ENCODE results near the gene RAPGEF2.

RAPGEF2 gene

GRCh38 chr4:159280442-159281172 lies 177.7 kb downstream of the RAPGEF2 start:
- Mint-ChIP-seq H3K9me3 (peaks cover 2% of the 10 kb centered on the region), H3K4me3 (no peak overlapping the region), H3K4me1 (peaks cover 20% of the 10 kb centered on the region), H3K27me3 (ENCODE audit: low read depth) (peaks cover 3% of the 10 kb centered on the region), H3K36me3 (ENCODE audit: low read depth) (peaks cover 14% of the 10 kb centered on the region), H3K27ac (peak overlapping the region; percentile 14 to 87 (median 23))
- TF ChIP-seq CTCF (IDR thresholded peaks at IDR 0.05; ENCODE audit: unreplicated experiment in 3 of 3) = no peak

GRCh38 chr4:159281771-159282170 lies 178.9 kb downstream of the RAPGEF2 start:
- TF ChIP-seq CTCF (IDR thresholded peaks at IDR 0.05; ENCODE audit: unreplicated experiment in 3 of 3) = no peak
- Mint-ChIP-seq H3K4me1 (peaks cover 20% of the 10 kb centered on the region), H3K27ac (peak overlapping the region; percentile 29 to 90 (median 84)), H3K9me3 (peaks cover 2% of the 10 kb centered on the region), H3K36me3 (ENCODE audit: low read depth) (peaks cover 21% of the 10 kb centered on the region), H3K4me3 (no peak overlapping the region), H3K27me3 (ENCODE audit: low read depth) (peaks cover 3% of the 10 kb centered on the region)

- peaks cover 21% of the 10 kb centered on the region for H3K36me3 Mint-ChIP-seq (ENCODE audit: low read depth)
- peaks cover 3% of the 10 kb centered on the region for H3K27me3 Mint-ChIP-seq (ENCODE audit: low read depth)
- no peak for TF ChIP-seq CTCF (IDR thresholded peaks at IDR 0.05; ENCODE audit: unreplicated experiment in 3 of 3)
- H3K27ac Mint-ChIP-seq = peak overlapping the region; percentile 65 to 90 (median 84)
- no peak overlapping the region for H3K4me3 Mint-ChIP-seq
- peaks cover 20% of the 10 kb centered on the region for H3K4me1 Mint-ChIP-seq
- peaks cover 2% of the 10 kb centered on the region for H3K9me3 Mint-ChIP-seq
These were observed 179.4 kb downstream of the RAPGEF2 start for GRCh38 chr4:159282329-159282728.

GRCh38 chr4:159282944-159283343 lies 180.1 kb downstream of the RAPGEF2 start:
- Mint-ChIP-seq H3K27me3 (ENCODE audit: low read depth) (peaks cover 3% of the 10 kb centered on the region), H3K36me3 (ENCODE audit: low read depth) (peaks cover 15% of the 10 kb centered on the region), H3K4me1 (peaks cover 20% of the 10 kb centered on the region), H3K4me3 (peak overlapping the region in 1 of 3 experiments; percentile 46), H3K9me3 (no peaks in the 10 kb centered on the region), H3K27ac (peak overlapping the region; percentile 65 to 90 (median 84))
- TF ChIP-seq CTCF (IDR thresholded peaks at IDR 0.05; ENCODE audit: unreplicated experiment in 3 of 3) = no peak

- H3K36me3 Mint-ChIP-seq (ENCODE audit: low read depth) = peaks cover 14% of the 10 kb centered on the region
- H3K27ac Mint-ChIP-seq = peak overlapping the region; percentile 80 to 94 (median 88)
- no peak overlapping the region for H3K4me3 Mint-ChIP-seq
- H3K9me3 Mint-ChIP-seq = no peaks in the 10 kb centered on the region
- H3K4me1 Mint-ChIP-seq = peaks cover 25% of the 10 kb centered on the region
- H3K27me3 Mint-ChIP-seq (ENCODE audit: low read depth) = peaks cover 3% of the 10 kb centered on the region
- TF ChIP-seq CTCF (IDR thresholded peaks at IDR 0.05; ENCODE audit: unreplicated experiment in 3 of 3) = no peak
These were observed 180.8 kb downstream of the RAPGEF2 start for GRCh38 chr4:159283696-159284095.

GRCh38 chr4:159284113-159284512 lies 181.2 kb downstream of the RAPGEF2 start:
- peak overlapping the region; percentile 80 to 94 (median 88) for H3K27ac Mint-ChIP-seq
- H3K27me3 Mint-ChIP-seq (ENCODE audit: low read depth) = peaks cover 3% of the 10 kb centered on the region
- H3K36me3 Mint-ChIP-seq (ENCODE audit: low read depth) = peaks cover 10% of the 10 kb centered on the region
- no peaks in the 10 kb centered on the region for H3K9me3 Mint-ChIP-seq
- H3K4me3 Mint-ChIP-seq = no peak overlapping the region
- H3K4me1 Mint-ChIP-seq = peaks cover 29% of the 10 kb centered on the region
- TF ChIP-seq CTCF (IDR thresholded peaks at IDR 0.05; ENCODE audit: unreplicated experiment in 3 of 3) = no peak
